ACHN (cell line): ENCODE measurements around the gene DGKD.

Experiments
- DNase-seq: peaks from one replicate; pipeline ENCODE4 v3.0.0-alpha.2; 2015
- in situ Hi-C: cut with HindIII; loops from 2 replicates; pipeline ENCODE4 v1.10.0; 2017; ENCODE audit warnings: low sequenced_read_pairs, low pct_ligation_motif_present, low pct_unique_long_range_greater_than_20kb

DGKD gene

GRCh38 chr2:233474308-233475160, 120.2 kb downstream of the DGKD start:
- DNase-seq = no peak
- in situ Hi-C loops = no loop called here

GRCh38 chr2:233476063-233476410, 121.7 kb downstream of the DGKD start:
- in situ Hi-C loops = no loop called here
- no peak for DNase-seq

GRCh38 chr2:233476651-233477547, 122.6 kb downstream of the DGKD start:
- DNase-seq = no peak
- in situ Hi-C loops = no loop called here

GRCh38 chr2:233477548-233478433, 123.5 kb downstream of the DGKD start:
- in situ Hi-C loops = no loop called here
- no peak for DNase-seq

GRCh38 chr2:233479616-233480489, 125.6 kb downstream of the DGKD start:
- no peak for DNase-seq
- in situ Hi-C loops = no loop called here

- in situ Hi-C loops = no loop called here
- no peak for DNase-seq
Measured at GRCh38 chr2:233480490-233481202, 126.4 kb downstream of the DGKD start.

- no peak for DNase-seq
- in situ Hi-C loops = no loop called here
Measured at GRCh38 chr2:233481368-233482142, 127.3 kb downstream of the DGKD start.

- in situ Hi-C loops = no loop called here
Measured at GRCh38 chr2:233482616-233483015, 128.3 kb downstream of the DGKD start.

GRCh38 chr2:233485726-233486125, 131.4 kb downstream of the DGKD start:
- in situ Hi-C loops = no loop called here
- DNase-seq = no peak

More at GRCh38 chr2:233482616-233483015, 128.3 kb downstream of the DGKD start:
- no peak for DNase-seq

- in situ Hi-C loops = no loop called here
- no peak for DNase-seq
Measured at GRCh38 chr2:233486357-233486756, 132.1 kb downstream of the DGKD start.

GRCh38 chr2:233486778-233487552, 132.7 kb downstream of the DGKD start:
- in situ Hi-C loops = no loop called here
- DNase-seq = peak; percentile 92

GRCh38 chr2:233487748-233488345, 133.6 kb downstream of the DGKD start:
- in situ Hi-C loops = no loop called here
- peak; percentile 43 for DNase-seq

GRCh38 chr2:233489143-233489542, 134.8 kb downstream of the DGKD start:
- in situ Hi-C loops = no loop called here
- no peak for DNase-seq

- in situ Hi-C loops = no loop called here
- peak; percentile 11 for DNase-seq
Measured at GRCh38 chr2:233489666-233490065, 135.4 kb downstream of the DGKD start.

GRCh38 chr2:233490831-233491230, 136.5 kb downstream of the DGKD start:
- in situ Hi-C loops = no loop called here

More at GRCh38 chr2:233490831-233491230, 136.5 kb downstream of the DGKD start:
- DNase-seq = no peak
